ENCODE data around the gene UBE2G1. TPM values are rescaled to one million over a fixed set of nuclear protein-coding genes. Genes with fewer than 3 reads are reported as not detected.

UBE2G1 gene
- total RNA-seq, 4 donors from 2014 or later: 52.5 to 88.2 (median 73.5) TPM

GRCh38 chr17:4344926-4345325, 21.5 kb downstream of the UBE2G1 start:
- TF ChIP-seq CTCF (IDR thresholded peaks at IDR 0.05) (no peak), POLR2A (IDR thresholded peaks at IDR 0.05) (no peak)
- DNase-seq: no peak
- intact Hi-C loops (cut with DNase I): no loop called here
- H3K27me3 ChIP-seq: no peaks in the 10 kb centered on the region
- WGBS, 2 donors: 69 to 78% methylated on average over 1 of the region's 1 CpG
- no peaks in the 10 kb centered on the region for H3K9me3 ChIP-seq
- peaks cover 0 to 6% (median 0%) of the 10 kb centered on the region in 3 donors for H3K36me3 ChIP-seq
- no peak overlapping the region for H3K27ac ChIP-seq
- no peak overlapping the region for H3K4me3 ChIP-seq
- H3K4me1 ChIP-seq: peaks cover 0 to 68% (median 34%) of the 10 kb centered on the region in 3 donors

GRCh38 chr17:4342535-4342934, 23.9 kb downstream of the UBE2G1 start:
- intact Hi-C loops (cut with DNase I): no loop called here
- peaks cover 0 to 77% (median 34%) of the 10 kb centered on the region in 3 donors for H3K4me1 ChIP-seq

GRCh38 chr17:4341616-4341977, 24.9 kb downstream of the UBE2G1 start:
- no peaks in the 10 kb centered on the region for H3K9me3 ChIP-seq
- 87% methylated on average over 4 of the region's 4 CpGs for WGBS, 2 donors
- no peak for DNase-seq
- TF ChIP-seq POLR2A (IDR thresholded peaks at IDR 0.05) (no peak), CTCF (IDR thresholded peaks at IDR 0.05) (no peak)
- no peaks in the 10 kb centered on the region for H3K36me3 ChIP-seq
- no peaks in the 10 kb centered on the region for H3K27me3 ChIP-seq
- H3K4me1 ChIP-seq: peaks cover 0 to 73% (median 34%) of the 10 kb centered on the region in 3 donors
- H3K27ac ChIP-seq: peak overlapping the region in 2 of 4 donors; percentile 15 to 31
- intact Hi-C loops (cut with DNase I): no loop called here
- H3K4me3 ChIP-seq: no peak overlapping the region

More at GRCh38 chr17:4342535-4342934, 23.9 kb downstream of the UBE2G1 start:
- no peaks in the 10 kb centered on the region for H3K9me3 ChIP-seq
- no peak overlapping the region for H3K4me3 ChIP-seq
- DNase-seq: no peak
- TF ChIP-seq CTCF (IDR thresholded peaks at IDR 0.05) (no peak), POLR2A (IDR thresholded peaks at IDR 0.05) (no peak)
- no peaks in the 10 kb centered on the region for H3K36me3 ChIP-seq
- 37 to 66% methylated on average over 5 of the region's 5 CpGs for WGBS, 2 donors
- peak overlapping the region in 3 of 4 donors; percentile 11 to 48 (median 33) for H3K27ac ChIP-seq
- no peaks in the 10 kb centered on the region for H3K27me3 ChIP-seq

- DNase-seq: no peak
- no peaks in the 10 kb centered on the region for H3K9me3 ChIP-seq
- peak overlapping the region in 2 of 4 donors; percentile 15 to 31 for H3K27ac ChIP-seq
- H3K4me1 ChIP-seq: peaks cover 0 to 70% (median 33%) of the 10 kb centered on the region in 3 donors
- H3K36me3 ChIP-seq: no peaks in the 10 kb centered on the region
- H3K4me3 ChIP-seq: no peak overlapping the region
- TF ChIP-seq POLR2A (IDR thresholded peaks at IDR 0.05): no peak
- TF ChIP-seq CTCF (IDR thresholded peaks at IDR 0.05): no peak
- intact Hi-C loops (cut with DNase I): no loop called here
- WGBS, 2 donors: 51 to 58% methylated on average over 5 of the region's 5 CpGs
- no peaks in the 10 kb centered on the region for H3K27me3 ChIP-seq
These were observed 25.4 kb downstream of the UBE2G1 start for GRCh38 chr17:4340914-4341615.

- 47 to 48% methylated on average over 5 of the region's 5 CpGs for WGBS, 2 donors
- TF ChIP-seq CTCF (IDR thresholded peaks at IDR 0.05): no peak
- no peak for TF ChIP-seq POLR2A (IDR thresholded peaks at IDR 0.05)
- H3K36me3 ChIP-seq: peaks cover 0 to 3% (median 0%) of the 10 kb centered on the region in 3 donors
- no peak overlapping the region for H3K4me3 ChIP-seq
- H3K9me3 ChIP-seq: no peaks in the 10 kb centered on the region
- H3K27me3 ChIP-seq: no peaks in the 10 kb centered on the region
- intact Hi-C loops (cut with DNase I): no loop called here
- DNase-seq: no peak
- peaks cover 9 to 67% (median 18%) of the 10 kb centered on the region in 3 donors for H3K4me1 ChIP-seq
- H3K27ac ChIP-seq: peak overlapping the region in 2 of 4 donors; percentile 46 to 84
These were observed 31.5 kb downstream of the UBE2G1 start for GRCh38 chr17:4334776-4335584.

Measured in esophagus squamous epithelium (tissue), 5 donors.